Chondrocyte (in vitro differentiated cells): ENCODE data around the gene PSG2. TPM values are rescaled to one million over a fixed set of nuclear protein-coding genes. Genes with fewer than 3 reads are reported as not detected.
"Not testable (repeated sequence)": the region's sequence is repeated elsewhere in the genome, so short reads cannot be mapped to it uniquely, and the experiment has no call there.

Experiments
- DNase-seq: peaks from one replicate; pipeline ENCODE4 v3.0.0; 2021; ENCODE audit warnings: mixed read lengths, low spot score
- H3K27ac Mint-ChIP-seq: one replicate; pipeline ENCODE4 v1.8.0; 2021; ENCODE audit warnings: mild to moderate bottlenecking, moderate library complexity, mixed read lengths; ENCODE audit not compliant: unreplicated experiment
- H3K27me3 Mint-ChIP-seq: 2 replicates; pipeline ENCODE4 v1.8.0; 2021; ENCODE audit warnings: low read depth, mixed read lengths
- H3K36me3 Mint-ChIP-seq: 2 replicates; pipeline ENCODE4 v1.8.0; 2021; ENCODE audit warnings: low read depth, mixed read lengths
- H3K4me1 Mint-ChIP-seq: 2 replicates; pipeline ENCODE4 v1.8.0; 2021; ENCODE audit warnings: low read depth, mild to moderate bottlenecking, mixed read lengths
- H3K4me3 Mint-ChIP-seq: one replicate; pipeline ENCODE4 v1.8.0; 2021; ENCODE audit warnings: mild to moderate bottlenecking, moderate library complexity, mixed read lengths; ENCODE audit not compliant: unreplicated experiment
- H3K9me3 Mint-ChIP-seq: 2 replicates; pipeline ENCODE4 v1.8.0; 2021; ENCODE audit warnings: low read depth, mixed read lengths
- total RNA-seq: library from RNA; stranded (reverse); gene quantifications from 3 replicates; pipeline ENCODE4 v1.2.1, GENCODE V29; 2021
- TF ChIP-seq, protein P1 (sequence below): fragments of 200-600 bp; sonication (generic); IDR thresholded peaks from 2 replicates; pipeline ENCODE4 v1.5.0; 2021; ENCODE audit warnings: antibody characterized with exemption, mild to moderate bottlenecking, moderate library complexity

Gene PSG2
- total RNA-seq, 1 donor from 2014 or later = not detected

DNA sequence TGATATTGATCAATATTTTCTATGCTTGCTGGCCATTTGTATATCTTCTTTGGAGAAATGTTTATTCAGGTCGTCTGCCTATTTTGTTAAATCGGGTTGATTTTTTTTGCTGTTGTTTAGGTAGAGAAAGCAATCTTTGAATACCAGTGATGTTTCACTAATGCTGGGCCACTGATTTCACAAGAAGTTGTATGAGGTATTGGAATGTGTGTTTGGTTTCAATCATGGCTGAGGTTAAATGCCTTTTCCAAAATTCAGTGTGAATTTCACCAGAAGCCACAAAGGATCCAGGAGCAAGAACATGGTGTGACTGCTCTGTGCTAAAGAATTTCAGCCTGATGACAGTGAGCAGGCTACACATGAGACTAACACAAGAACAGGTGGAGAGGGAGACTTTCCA is 32.1 kb upstream of the PSG2 start:
- not testable (repeated sequence) for H3K27me3 Mint-ChIP-seq, H3K36me3 Mint-ChIP-seq, H3K4me3 Mint-ChIP-seq, H3K4me1 Mint-ChIP-seq, H3K27ac Mint-ChIP-seq, DNase-seq
- H3K9me3 Mint-ChIP-seq = peaks cover 62% of the 10 kb centered on the region

DNA sequence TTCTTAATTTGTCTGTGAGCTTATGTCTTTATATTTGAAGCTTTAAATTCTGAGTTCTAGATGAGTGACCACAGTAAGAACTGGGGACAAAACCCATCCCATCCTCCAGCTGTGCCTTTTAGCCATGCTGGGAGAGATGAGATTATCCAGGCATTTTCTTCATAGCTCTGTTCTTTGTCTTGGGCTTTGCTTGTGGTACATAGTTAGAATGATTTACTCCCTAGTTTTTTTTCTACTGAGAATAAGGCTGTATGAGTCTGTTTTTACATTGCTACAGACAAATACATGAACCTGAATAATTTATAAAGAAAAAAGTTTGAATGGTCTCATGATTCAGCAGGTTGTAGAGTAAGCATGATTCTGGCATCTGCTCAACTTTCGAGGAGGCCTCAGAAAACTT is 24.9 kb upstream of the PSG2 start:
- H3K4me1 Mint-ChIP-seq, DNase-seq, H3K27ac Mint-ChIP-seq, H3K36me3 Mint-ChIP-seq, H3K4me3 Mint-ChIP-seq, H3K27me3 Mint-ChIP-seq: not testable (repeated sequence)
- peaks cover 41% of the 10 kb centered on the region for H3K9me3 Mint-ChIP-seq

DNA sequence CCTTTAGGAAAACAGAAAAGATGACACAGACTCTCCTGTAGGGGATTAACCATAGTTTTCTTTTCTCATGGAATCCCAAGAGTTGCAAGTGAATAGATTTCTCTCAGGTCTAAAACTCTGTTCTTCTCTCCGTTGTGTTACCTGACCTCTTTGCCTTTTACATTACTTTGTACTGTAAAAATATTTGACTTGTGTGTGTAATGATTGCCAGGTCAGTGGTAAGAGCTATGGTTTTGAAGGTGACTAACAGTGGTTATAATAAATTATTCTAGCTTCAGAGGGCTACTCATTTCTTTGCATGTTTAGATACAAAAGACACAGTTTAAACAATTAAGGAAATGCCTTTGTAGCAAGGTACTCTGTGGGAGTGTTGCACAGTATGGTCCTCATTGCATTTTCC is 23.0 kb upstream of the PSG2 start:
- Mint-ChIP-seq H3K9me3 (peaks cover 47% of the 10 kb centered on the region), H3K36me3 (no peaks in the 10 kb centered on the region), H3K4me3 (no peak overlapping the region), H3K27me3 (no peaks in the 10 kb centered on the region), H3K27ac (no peak overlapping the region), H3K4me1 (no peaks in the 10 kb centered on the region)
- no peak for DNase-seq
- TF ChIP-seq, protein P1, sequence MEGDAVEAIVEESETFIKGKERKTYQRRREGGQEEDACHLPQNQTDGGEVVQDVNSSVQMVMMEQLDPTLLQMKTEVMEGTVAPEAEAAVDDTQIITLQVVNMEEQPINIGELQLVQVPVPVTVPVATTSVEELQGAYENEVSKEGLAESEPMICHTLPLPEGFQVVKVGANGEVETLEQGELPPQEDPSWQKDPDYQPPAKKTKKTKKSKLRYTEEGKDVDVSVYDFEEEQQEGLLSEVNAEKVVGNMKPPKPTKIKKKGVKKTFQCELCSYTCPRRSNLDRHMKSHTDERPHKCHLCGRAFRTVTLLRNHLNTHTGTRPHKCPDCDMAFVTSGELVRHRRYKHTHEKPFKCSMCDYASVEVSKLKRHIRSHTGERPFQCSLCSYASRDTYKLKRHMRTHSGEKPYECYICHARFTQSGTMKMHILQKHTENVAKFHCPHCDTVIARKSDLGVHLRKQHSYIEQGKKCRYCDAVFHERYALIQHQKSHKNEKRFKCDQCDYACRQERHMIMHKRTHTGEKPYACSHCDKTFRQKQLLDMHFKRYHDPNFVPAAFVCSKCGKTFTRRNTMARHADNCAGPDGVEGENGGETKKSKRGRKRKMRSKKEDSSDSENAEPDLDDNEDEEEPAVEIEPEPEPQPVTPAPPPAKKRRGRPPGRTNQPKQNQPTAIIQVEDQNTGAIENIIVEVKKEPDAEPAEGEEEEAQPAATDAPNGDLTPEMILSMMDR = no peak

DNA sequence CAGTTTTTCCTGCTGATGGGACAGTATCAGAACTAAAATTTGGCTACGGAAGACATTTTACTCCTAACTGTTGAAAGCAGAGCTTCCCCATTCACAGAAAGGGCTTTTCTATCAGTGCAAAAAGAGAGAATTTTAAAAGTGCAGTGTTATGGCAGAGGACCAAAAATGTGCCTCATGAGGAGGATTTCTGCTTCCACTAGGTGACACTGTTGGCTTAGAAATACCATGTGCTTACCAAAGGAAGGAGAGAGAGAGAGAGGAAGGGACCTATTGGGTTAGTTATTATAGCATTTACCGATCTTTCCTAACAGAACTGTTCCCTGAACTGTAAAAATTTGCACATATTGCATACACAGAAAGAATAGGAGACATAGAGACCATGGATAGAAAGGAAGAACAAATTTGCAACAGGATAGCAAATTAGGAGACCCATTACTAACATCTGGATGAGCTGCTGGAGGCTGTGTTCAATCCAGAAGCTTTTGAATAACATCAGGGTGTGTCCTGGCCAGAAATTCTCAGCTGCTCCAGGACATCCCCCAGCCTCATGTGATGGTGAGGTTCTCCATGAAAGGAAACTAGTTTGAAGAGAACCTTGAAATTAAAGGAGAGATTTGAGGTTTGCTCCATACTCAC is 21.8 kb upstream of the PSG2 start:
- TF ChIP-seq, protein P1 = peak; percentile 50
- not testable (repeated sequence) for DNase-seq, H3K4me1 Mint-ChIP-seq, H3K36me3 Mint-ChIP-seq, H3K27ac Mint-ChIP-seq, H3K4me3 Mint-ChIP-seq, H3K27me3 Mint-ChIP-seq
- H3K9me3 Mint-ChIP-seq = peaks cover 46% of the 10 kb centered on the region

DNA sequence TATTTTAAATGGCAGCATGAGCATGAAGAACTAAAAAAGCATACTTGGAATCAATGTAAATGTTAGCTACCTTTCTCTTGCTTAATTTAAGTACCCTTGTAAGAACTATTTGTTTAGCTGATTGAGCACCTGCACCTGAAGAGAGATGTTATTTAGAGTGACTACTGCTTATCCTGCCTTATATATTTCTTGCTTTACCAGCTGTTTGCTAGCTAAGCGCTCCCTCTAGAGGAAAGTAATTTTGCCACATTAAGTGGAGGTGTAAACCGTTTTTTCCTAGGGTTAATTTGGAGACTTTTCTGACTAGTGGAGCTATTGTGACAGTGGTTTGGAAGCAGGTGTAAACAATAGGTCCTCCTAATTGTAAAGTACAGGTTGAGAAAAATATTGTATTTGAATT is 19.4 kb upstream of the PSG2 start:
- peaks cover 53% of the 10 kb centered on the region for H3K9me3 Mint-ChIP-seq
- no peaks in the 10 kb centered on the region for H3K27me3 Mint-ChIP-seq
- H3K4me1 Mint-ChIP-seq = no peaks in the 10 kb centered on the region
- DNase-seq = no peak
- TF ChIP-seq, protein P1 = no peak
- no peak overlapping the region for H3K4me3 Mint-ChIP-seq
- no peak overlapping the region for H3K27ac Mint-ChIP-seq
- no peaks in the 10 kb centered on the region for H3K36me3 Mint-ChIP-seq

DNA sequence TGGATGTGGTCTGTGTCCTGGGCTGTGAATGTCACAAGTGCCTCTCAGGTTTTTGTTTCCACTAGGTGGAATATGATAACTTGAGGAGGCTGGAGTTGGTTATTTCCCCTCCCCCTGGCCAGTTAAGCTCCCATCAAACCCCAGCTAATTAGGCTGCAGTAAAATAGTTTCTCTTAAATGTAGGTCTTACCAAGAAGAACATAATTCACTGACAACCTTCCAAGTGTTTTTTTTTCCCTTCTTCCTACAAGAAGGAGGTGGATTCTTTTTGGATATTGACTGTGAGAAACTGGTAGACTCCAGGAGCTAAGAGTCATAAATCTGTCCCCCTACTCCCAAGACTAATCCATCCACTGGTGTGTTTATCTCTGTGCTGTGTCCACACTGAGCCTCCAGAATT is 15.9 kb upstream of the PSG2 start:
- not testable (repeated sequence) for H3K27me3 Mint-ChIP-seq, H3K4me1 Mint-ChIP-seq, DNase-seq, H3K36me3 Mint-ChIP-seq, H3K27ac Mint-ChIP-seq, H3K4me3 Mint-ChIP-seq
- H3K9me3 Mint-ChIP-seq = peaks cover 57% of the 10 kb centered on the region

DNA sequence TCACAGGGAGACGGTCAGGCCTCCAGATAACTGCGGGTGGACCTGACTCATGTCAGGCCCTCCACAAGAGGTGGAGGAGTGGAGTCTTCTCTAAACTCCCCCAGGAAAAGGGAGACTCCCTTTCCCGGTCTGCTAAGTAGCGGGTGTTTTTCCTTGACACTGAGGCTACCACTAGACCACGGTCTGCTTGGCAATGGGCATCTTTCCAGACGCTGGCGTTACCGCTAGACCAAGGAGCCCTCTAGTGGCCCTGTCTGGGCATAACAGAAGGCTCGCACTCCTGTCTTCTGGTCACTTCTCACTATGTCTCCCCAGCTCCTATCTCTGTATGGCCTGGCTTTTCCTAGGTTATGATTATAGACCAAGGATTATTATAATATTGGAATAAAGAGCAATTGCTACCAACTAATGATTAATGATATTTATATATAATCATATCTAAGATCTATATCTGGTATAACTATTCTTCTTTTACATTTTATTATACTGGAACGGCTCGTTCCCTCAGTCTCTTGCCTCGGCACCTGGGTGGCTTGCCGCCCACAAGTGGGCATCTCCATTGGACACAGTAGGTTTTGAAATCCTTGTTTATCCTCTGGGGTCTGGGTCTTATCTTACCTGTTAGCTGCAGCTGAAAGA is 5.3 kb upstream of the PSG2 start:
- not testable (repeated sequence) for H3K4me3 Mint-ChIP-seq, H3K27ac Mint-ChIP-seq, DNase-seq, H3K4me1 Mint-ChIP-seq, H3K27me3 Mint-ChIP-seq, H3K36me3 Mint-ChIP-seq
- TF ChIP-seq, protein P1 = peak; percentile 55
- peaks cover 49% of the 10 kb centered on the region for H3K9me3 Mint-ChIP-seq

DNA sequence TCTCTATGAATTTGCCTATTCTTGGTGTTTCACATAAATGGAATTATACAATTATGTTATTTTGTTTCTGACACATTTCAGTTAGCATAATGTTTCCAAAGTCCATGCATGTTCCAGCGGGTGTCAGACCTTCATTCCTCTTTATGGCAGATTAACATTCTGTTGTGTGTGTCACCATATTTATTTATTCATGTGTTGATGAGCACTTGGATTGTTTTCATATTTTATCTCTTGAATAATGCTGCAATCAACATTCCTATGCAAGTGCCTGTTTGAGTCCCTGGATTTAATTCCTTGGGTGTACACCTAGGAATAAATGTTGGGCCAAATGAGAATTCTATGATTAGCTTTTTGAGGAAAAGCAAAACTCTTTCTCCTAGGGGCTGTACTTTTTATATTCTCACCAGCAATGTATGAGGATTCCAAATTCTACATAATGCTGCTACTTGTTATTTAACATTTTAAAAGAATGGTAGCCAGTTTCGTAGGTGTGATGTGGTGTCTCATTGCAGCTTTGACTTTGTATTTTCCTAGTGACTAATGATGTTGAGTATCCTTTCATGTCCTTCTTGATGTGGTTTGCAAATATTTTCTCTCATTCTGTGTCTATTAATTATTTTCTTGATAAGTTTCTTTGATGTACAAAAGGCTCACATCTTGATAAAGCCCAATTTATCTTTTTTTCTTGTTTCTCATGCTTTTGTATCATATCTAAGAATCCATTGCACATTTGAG is 3.5 kb upstream of the PSG2 start:
- H3K4me1 Mint-ChIP-seq, H3K27me3 Mint-ChIP-seq, DNase-seq, H3K4me3 Mint-ChIP-seq, H3K36me3 Mint-ChIP-seq, H3K27ac Mint-ChIP-seq: not testable (repeated sequence)
- peaks cover 51% of the 10 kb centered on the region for H3K9me3 Mint-ChIP-seq
